Aorta (tissue), 5 donors: ENCODE data around the gene TMEM123. TPM values are rescaled to one million over a fixed set of nuclear protein-coding genes. Genes with fewer than 3 reads are reported as not detected.

Experiments
- ATAC-seq: fragments of 200-7000 bp; cut with Tn5 transposase; one replicate; pipeline ENCODE4 v1.9.1; 2022; ENCODE audit warnings: moderate library complexity; ENCODE audit not compliant: low FRiP score
- DNase-seq, 2 donors: peaks; one replicate each; pipeline ENCODE4 v3.0.0-alpha.2; 2020
- H3K27ac ChIP-seq, 2 donors: one replicate each; pipeline ENCODE4 v1.5.1; 2013; ENCODE audit warnings: low read length in 2 of 2, mild to moderate bottlenecking in 2 of 2, moderate library complexity in 2 of 2, control low read depth in 1 of 2, inconsistent platforms in 1 of 2, low read depth in 1 of 2
- H3K27me3 ChIP-seq, 2 donors: one replicate each; pipeline ENCODE4 v1.6.1; 2013; ENCODE audit warnings: control low read depth in 1 of 2, low read length in 1 of 2, mild to moderate bottlenecking in 1 of 2, moderate library complexity in 1 of 2; ENCODE audit not compliant: insufficient read depth in 2 of 2, control insufficient read depth in 1 of 2
- H3K36me3 ChIP-seq, 2 donors: one replicate each; pipeline ENCODE4 v1.6.1; 2013; ENCODE audit warnings: control low read depth in 1 of 2, low read length in 1 of 2, mild to moderate bottlenecking in 1 of 2; ENCODE audit not compliant: insufficient read depth in 2 of 2, control insufficient read depth in 1 of 2
- H3K4me1 ChIP-seq, 2 donors: one replicate each; pipeline ENCODE4 v1.6.1; 2013; ENCODE audit warnings: low read length in 2 of 2, control low read depth in 1 of 2, mild to moderate bottlenecking in 1 of 2, moderate library complexity in 1 of 2; ENCODE audit not compliant: insufficient read depth in 2 of 2, control insufficient read depth in 1 of 2
- H3K4me3 ChIP-seq, 2 donors: one replicate each; pipeline ENCODE4 v1.5.1; 2013; ENCODE audit warnings: low read length in 2 of 2, control low read depth in 1 of 2, mild to moderate bottlenecking in 1 of 2
- H3K9me3 ChIP-seq: one replicate; pipeline ENCODE4 v1.6.1; 2013; ENCODE audit warnings: mild to moderate bottlenecking, low read length; ENCODE audit not compliant: control insufficient read depth
- WGBS, 2 donors: extraction: QIAGEN DNeasy Blood & Tissue Kit; methylation state at CpG; one replicate each; pipeline ENCODE4 v1.1.7; 2013; 5-methylcytosine and 5-hydroxymethylcytosine counted together
- intact Hi-C, 2 donors: fragments of 100-400 bp; cut with DNase I; formaldehyde crosslinking; loops; one replicate each; pipeline versions ENCODE4 v1.14.2 to v1.15.0; 2022
- polyA plus RNA-seq, 2 donors: library from polyadenylated mRNA; stranded (reverse); fragments of 200-250 nt; gene quantifications; one replicate each; pipeline ENCODE4 v1.2.3, GENCODE V29; 2013
- total RNA-seq, 2 donors: library from RNA; stranded (reverse); fragmentation: NEBNext Ultra II Directional; extraction: Animal tissue kit (Norgen Biotek cat#: 25700); gene quantifications; one replicate each; pipeline ENCODE4 v1.2.1, GENCODE V29; 2021
- donor health status: healthy with polysubstance abuse.
- donor health status: Bipolar disorder and iron deficiency.
- donor health status: DM: no; HTN: no; CAD: no.
- donor health status: DM: no; HTN: no; CAD: no.
- donor health status: DM: yes; HTN: yes; CAD: no.

The TMEM123 gene
- total and polyA plus RNA-seq, 4 donors, result 42.1 to 116 (median 79.2) TPM

DNA sequence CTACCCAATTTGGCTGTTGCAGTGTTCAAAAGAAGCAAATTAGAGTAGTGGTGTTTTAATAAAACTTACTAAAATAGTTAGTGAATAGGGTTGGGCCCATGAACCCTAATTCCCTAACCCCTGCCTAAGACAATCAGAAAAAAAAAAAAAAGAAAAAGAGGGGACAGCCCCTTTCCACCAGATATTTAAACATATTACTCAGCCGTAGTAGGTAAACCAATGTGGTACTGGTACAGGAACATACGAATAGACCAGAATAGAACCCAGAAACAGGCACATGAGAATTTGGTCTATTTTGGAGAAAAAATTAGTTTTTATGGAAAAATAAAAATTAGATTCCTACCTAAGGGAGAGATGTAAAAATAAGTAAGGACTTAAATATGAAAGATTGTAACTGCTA, 39.4 kb upstream of the TMEM123 start:
- Histone ChIP-seq H3K4me1 (no peaks in the 10 kb centered on the region), H3K27ac (no peak overlapping the region), H3K4me3 (no peak overlapping the region), H3K9me3 (peaks cover 1% of the 10 kb centered on the region), H3K27me3 (no peaks in the 10 kb centered on the region), H3K36me3 (no peaks in the 10 kb centered on the region)
- DNase-seq, result no peak
- intact Hi-C loops, result loop anchor here in 1 of 2 donors (10.0 kb wide), 1 partner anchor 147 kb away; the partner anchor contains the start of gene BIRC2
- 87 to 93% methylated on average over 2 of the region's 2 CpGs for WGBS, 2 donors
- ATAC-seq, result no peak

DNA sequence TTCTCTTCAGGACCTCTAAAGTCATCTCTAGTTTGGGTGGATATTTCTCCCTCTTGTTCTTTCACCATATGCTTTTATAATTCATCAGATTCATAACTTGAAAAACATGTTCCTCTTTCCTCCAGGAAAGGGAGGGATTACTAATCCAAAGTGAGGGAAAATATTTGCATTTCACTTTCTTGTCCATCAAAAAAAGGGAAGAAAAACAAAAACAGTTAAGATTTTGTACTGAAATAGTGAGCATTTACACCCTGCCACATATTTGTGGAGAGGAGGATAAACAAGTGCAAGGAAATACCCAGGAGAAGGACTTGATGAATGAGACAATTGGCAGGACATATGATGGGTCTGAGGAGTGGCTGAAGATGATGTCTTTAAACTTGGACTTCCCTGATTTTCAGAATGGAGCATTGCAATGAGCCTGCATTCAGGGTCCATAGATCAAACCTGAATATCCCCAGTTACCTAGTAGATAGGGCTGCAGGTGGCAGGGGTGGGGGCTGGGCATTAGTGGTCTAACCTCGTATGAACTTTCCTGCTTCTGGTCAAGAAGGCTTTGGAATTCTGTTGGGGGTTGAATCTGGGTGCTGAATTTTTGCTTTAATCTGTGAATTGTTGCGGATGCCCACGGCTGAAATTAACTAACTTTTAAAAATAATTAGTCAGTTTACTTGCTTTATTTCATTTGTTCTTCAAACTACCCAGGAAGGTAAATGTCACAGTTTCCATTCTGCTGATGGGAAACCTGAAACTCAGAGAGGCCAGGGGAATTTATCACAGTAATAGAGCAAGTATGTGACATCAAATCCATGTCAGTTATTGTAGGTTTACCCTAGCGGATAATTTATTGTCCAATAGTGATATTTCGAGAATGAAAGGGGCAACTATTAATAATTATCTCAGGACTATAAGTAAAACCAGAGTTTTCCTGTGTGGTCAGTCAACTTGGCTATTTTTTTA, 36.9 kb upstream of the TMEM123 start:
- Histone ChIP-seq H3K4me1 (no peaks in the 10 kb centered on the region), H3K9me3 (peaks cover 1% of the 10 kb centered on the region), H3K4me3 (no peak overlapping the region), H3K27ac (no peak overlapping the region), H3K27me3 (no peaks in the 10 kb centered on the region), H3K36me3 (no peaks in the 10 kb centered on the region)
- ATAC-seq, result no peak
- WGBS, 2 donors, result 56 to 71% methylated on average over 5 of the region's 5 CpGs
- DNase-seq, result no peak
- intact Hi-C loops, result loop anchor here in 1 of 2 donors (10.0 kb wide), 1 partner anchor 145 kb away; the partner anchor contains the start of gene BIRC2

DNA sequence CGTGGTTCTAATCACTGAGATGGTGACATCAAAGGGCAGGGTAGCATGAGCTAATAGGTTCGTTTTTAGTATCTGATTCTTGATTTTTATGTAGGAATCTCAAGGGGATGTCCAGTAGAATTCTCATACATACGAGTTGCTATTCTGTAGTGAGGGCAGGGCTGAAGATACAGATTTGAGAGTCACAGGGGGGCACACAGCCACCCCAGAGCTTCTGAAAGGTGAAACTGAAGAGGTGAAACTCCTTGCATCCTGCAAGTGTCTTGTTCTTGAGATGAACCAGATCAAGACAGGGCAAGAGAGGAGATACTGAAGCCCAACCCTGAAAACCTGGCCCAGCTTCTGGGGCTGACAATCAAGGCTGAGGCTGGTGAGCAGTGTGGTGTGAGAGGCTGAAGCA, 35.6 kb upstream of the TMEM123 start:
- DNase-seq (no peak), ATAC-seq (no peak)
- intact Hi-C loops, result no loop called here
- H3K27me3 ChIP-seq, result no peaks in the 10 kb centered on the region
- H3K36me3 ChIP-seq, result no peaks in the 10 kb centered on the region
- 84 to 90% methylated on average over 3 of the region's 3 CpGs for WGBS, 2 donors
- H3K4me3 ChIP-seq, result no peak overlapping the region
- no peak overlapping the region for H3K27ac ChIP-seq
- H3K4me1 ChIP-seq, result no peaks in the 10 kb centered on the region
- H3K9me3 ChIP-seq, result peaks cover 1% of the 10 kb centered on the region

DNA sequence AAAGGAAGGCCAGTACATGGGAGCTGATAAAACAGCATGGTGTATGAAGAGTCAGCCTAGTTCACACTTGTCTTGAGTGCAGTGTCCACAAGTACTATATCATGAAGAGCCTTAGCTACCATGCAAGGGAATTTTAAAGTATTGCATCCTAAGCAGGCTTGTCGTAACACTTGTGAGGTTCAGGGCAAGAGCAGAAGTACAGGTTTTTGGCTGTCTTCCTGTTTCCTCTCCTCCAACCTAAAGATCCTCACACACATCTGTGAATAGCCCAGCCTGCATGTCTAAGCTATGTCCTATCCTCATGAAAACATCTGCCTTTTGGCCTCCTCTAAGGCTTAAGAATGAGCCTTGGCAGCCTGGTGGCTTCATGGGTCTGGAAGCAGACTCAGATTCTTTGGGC, 34.6 kb upstream of the TMEM123 start:
- H3K27me3 ChIP-seq, result no peaks in the 10 kb centered on the region
- no peak overlapping the region for H3K4me3 ChIP-seq
- peaks cover 1% of the 10 kb centered on the region for H3K9me3 ChIP-seq
- ATAC-seq (no peak), DNase-seq (no peak)
- no peak overlapping the region for H3K27ac ChIP-seq
- WGBS, 2 donors, result 61 to 94% methylated on average over 1 of the region's 1 CpG
- no peaks in the 10 kb centered on the region for H3K36me3 ChIP-seq
- intact Hi-C loops, result no loop called here
- no peaks in the 10 kb centered on the region for H3K4me1 ChIP-seq

DNA sequence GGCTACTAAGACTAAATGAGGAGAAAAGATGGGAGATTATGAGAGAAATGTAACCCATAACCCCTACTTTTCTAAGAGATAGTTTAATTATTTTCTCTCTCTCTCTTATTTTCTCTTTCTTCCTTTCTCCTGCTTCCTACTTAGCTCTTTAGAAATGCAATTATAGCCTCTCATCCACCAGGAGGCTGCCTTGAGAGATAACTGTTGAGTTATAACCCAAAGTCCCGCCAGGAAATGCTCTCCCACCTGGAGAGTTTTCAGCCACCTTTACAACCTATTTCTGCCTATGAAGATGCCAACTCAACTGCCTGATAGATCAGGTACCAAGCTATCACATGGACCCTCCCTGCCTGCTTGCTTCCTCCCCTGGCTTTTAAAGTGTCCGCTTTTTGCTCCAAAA, 34.0 kb upstream of the TMEM123 start:
- H3K4me3 ChIP-seq, result no peak overlapping the region
- H3K27me3 ChIP-seq, result no peaks in the 10 kb centered on the region
- H3K4me1 ChIP-seq, result no peaks in the 10 kb centered on the region
- H3K9me3 ChIP-seq, result peaks cover 1% of the 10 kb centered on the region
- 91 to 92% methylated on average over 2 of the region's 2 CpGs for WGBS, 2 donors
- no peak for DNase-seq
- no peak for ATAC-seq
- intact Hi-C loops, result no loop called here
- H3K27ac ChIP-seq, result no peak overlapping the region
- no peaks in the 10 kb centered on the region for H3K36me3 ChIP-seq

DNA sequence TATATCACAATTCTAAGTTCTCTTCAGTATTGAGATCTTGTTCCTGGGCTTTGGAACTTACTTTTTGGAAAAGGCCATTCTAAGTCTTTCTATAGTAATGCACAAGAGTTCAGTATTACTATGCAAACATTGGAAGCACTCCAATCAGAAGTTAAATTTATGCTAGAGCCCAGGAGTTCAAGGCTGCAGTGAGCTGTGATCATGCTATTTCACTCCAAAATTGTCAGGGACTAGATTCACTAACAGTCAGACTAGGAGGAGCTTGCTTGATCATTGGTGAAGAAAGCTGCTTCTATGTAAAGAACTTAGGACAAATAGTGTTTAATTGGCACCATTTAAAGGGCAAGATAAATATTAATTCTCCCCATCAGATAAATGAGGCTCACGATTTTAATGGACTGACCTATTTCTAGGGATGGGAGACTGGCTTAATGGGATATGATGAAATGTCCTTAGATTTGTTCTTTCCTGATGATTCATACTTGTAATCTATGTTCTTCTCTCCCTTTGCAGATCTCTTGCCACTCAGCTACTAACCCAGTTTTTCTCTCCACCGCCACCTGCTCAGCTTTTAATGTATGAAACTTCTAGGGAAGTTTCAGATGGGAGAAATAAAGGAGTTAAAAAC, 32.6 kb upstream of the TMEM123 start:
- no peak for ATAC-seq

DNA sequence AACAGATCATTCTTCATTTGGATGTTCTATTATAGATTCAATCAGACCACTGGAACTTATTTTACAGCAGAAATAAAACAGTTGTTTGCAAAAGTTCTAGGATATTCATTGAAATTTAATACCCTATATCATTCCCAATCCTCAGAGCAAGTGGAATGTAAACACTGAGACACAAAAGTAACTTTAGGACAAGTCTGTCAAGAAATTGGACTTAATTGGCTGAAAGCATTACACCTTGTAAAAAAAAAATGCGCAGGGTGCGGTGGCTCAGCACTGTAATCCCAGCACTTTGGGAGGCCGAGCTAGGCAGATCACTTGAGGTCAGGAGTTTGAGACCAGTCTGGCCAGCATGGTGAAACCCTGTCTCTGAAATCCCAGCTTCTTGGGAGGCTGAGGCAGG, 29.9 kb upstream of the TMEM123 start:
- no peak for DNase-seq
- no peak for ATAC-seq

More for the DNA sequence above, 32.6 kb upstream of the TMEM123 start:
- Histone ChIP-seq H3K27ac (no peak overlapping the region), H3K4me1 (no peaks in the 10 kb centered on the region), H3K9me3 (peaks cover 1% of the 10 kb centered on the region), H3K27me3 (no peaks in the 10 kb centered on the region), H3K4me3 (no peak overlapping the region), H3K36me3 (no peaks in the 10 kb centered on the region)
- no peak for DNase-seq
- 86 to 91% methylated on average over 2 of the region's 2 CpGs for WGBS, 2 donors
- intact Hi-C loops, result no loop called here

DNA sequence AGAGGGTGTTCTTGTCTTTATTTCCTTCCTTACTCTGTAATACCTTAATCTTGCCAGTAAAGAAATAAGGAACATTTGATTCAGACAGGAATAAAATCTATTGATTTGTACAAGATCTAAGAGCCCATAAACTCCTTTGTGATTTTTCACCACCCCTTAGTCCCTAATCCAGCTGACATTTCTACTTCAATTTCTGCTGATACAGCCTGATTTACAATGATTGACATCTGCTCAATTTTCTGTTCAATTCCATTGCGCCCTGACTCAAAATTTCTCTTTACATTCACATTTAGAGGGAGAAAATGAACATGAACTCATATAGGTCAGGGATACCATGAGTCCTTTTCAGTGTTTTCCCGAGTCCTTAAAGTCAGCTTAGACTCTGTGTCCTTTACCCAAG, 27.2 kb upstream of the TMEM123 start:
- WGBS, 2 donors, result 93 to 97% methylated on average over 2 of the region's 2 CpGs
- no peaks in the 10 kb centered on the region for H3K36me3 ChIP-seq
- intact Hi-C loops, result no loop called here
- no peak overlapping the region for H3K4me3 ChIP-seq
- ATAC-seq (no peak), DNase-seq (no peak)
- no peak overlapping the region for H3K27ac ChIP-seq
- no peaks in the 10 kb centered on the region for H3K4me1 ChIP-seq
- no peaks in the 10 kb centered on the region for H3K27me3 ChIP-seq
- H3K9me3 ChIP-seq, result no peaks in the 10 kb centered on the region

More for the DNA sequence above, 29.9 kb upstream of the TMEM123 start:
- H3K36me3 ChIP-seq, result no peaks in the 10 kb centered on the region
- intact Hi-C loops, result no loop called here
- no peak overlapping the region for H3K27ac ChIP-seq
- H3K9me3 ChIP-seq, result peaks cover under 1% of the 10 kb centered on the region
- no peaks in the 10 kb centered on the region for H3K4me1 ChIP-seq
- 60 to 83% methylated on average over 3 of the region's 3 CpGs for WGBS, 2 donors
- H3K4me3 ChIP-seq, result no peak overlapping the region
- no peaks in the 10 kb centered on the region for H3K27me3 ChIP-seq
